Astrocyte (in vitro differentiated cells and primary cell): ENCODE measurements around the gene UBE3C.

Experiments
- EZH2 ChIP-seq: IDR thresholded peaks from 2 replicates; pipeline ENCODE4 v1.6.1; 2012; ENCODE audit warnings: mild to moderate bottlenecking, low read length, inconsistent platforms; ENCODE audit not compliant: insufficient read depth
- TF ChIP-seq, protein P1 (sequence below): IDR thresholded peaks from 2 replicates; pipeline ENCODE4 v1.5.1; 2011; ENCODE audit warnings: low read depth, mild to moderate bottlenecking, inconsistent platforms, low read length, moderate library complexity; ENCODE audit not compliant: insufficient read depth

DNA sequence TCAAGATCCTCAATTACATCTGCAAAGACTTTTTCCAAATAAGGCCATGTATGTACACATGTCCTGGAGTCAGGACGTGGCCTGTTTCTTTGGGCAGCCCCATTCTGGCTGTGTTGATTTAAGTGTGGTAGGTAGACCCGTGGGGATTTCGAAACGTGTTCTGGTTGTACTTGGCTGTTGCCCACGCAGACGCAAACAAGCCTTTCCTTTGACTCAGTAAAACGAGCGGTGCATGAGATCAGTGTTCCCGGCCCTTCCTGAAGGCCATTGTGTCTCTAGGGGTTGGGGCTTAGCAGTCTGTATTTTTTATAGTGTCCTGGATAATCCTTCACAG, 133.2 kb downstream of the UBE3C start:
- TF ChIP-seq, protein P1, sequence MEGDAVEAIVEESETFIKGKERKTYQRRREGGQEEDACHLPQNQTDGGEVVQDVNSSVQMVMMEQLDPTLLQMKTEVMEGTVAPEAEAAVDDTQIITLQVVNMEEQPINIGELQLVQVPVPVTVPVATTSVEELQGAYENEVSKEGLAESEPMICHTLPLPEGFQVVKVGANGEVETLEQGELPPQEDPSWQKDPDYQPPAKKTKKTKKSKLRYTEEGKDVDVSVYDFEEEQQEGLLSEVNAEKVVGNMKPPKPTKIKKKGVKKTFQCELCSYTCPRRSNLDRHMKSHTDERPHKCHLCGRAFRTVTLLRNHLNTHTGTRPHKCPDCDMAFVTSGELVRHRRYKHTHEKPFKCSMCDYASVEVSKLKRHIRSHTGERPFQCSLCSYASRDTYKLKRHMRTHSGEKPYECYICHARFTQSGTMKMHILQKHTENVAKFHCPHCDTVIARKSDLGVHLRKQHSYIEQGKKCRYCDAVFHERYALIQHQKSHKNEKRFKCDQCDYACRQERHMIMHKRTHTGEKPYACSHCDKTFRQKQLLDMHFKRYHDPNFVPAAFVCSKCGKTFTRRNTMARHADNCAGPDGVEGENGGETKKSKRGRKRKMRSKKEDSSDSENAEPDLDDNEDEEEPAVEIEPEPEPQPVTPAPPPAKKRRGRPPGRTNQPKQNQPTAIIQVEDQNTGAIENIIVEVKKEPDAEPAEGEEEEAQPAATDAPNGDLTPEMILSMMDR: no peak
- TF ChIP-seq EZH2: no peak
